Spleen (tissue), 7 donors: Measurements from ENCODE around the gene RING1.

ENCODE experiments used
- CTCF ChIP-seq, 11 experiments: fragments of 200-600 bp in 7 of 11; fragments of 450-650 bp in 4 of 11; sonication (generic) in 4 of 11; IDR thresholded peaks in 8 of 11; conservative IDR thresholded peaks in 3 of 11; 1 replicate in 7 of 11; 2 replicates in 4 of 11; pipeline versions ENCODE4 v1.4.0 to v1.8.0; 2016 to 2021; ENCODE audit warnings: antibody characterized with exemption in 11 of 11, inconsistent platforms in 4 of 11, mild to moderate bottlenecking in 1 of 11
- POLR2A ChIP-seq, 3 donors: fragments of 450-650 bp; IDR thresholded peaks; one replicate each; pipeline ENCODE4 v1.5.1; 2017; ENCODE audit warnings: antibody characterized with exemption in 3 of 3, mild to moderate bottlenecking in 1 of 3
- POLR2AphosphoS5 ChIP-seq, 3 donors: sonication (generic); formaldehyde crosslinking; IDR thresholded peaks; one replicate each; pipeline ENCODE4 v1.5.1; 2017; ENCODE audit warnings: antibody characterized with exemption in 3 of 3
- donor health status: DM: no; HTN: no; CAD: no; lungs with moderate emphysema.
- donor health status: DM: no; HTN: no; CAD: no.
- donor health status: DM: no; HTN: no; CAD: no.

- TF ChIP-seq CTCF (IDR thresholded peaks at IDR 0.05 in 8 of 11, conservative IDR thresholded peaks at IDR 0.05 in 3 of 11) (no peak), POLR2AphosphoS5 (IDR thresholded peaks at IDR 0.05) (no peak), POLR2A (IDR thresholded peaks at IDR 0.05) (no peak)
Measured at GRCh38 chr6:33183071-33183683, 25.1 kb upstream of the RING1 start.
